ENCODE data around the gene CEP89. TPM values are rescaled to one million over a fixed set of nuclear protein-coding genes. Genes with fewer than 3 reads are reported as not detected.
A peak's percentile ranks its signal among the peaks of the same experiment; 100 is the strongest.
"Not testable (repeated sequence)": the region's sequence is repeated elsewhere in the genome, so short reads cannot be mapped to it uniquely, and the experiment has no call there.

The CEP89 gene
- total and polyA plus RNA-seq, 4 experiments from 2014 or later: 4.9 to 20.6 (median 17.8) TPM

GRCh38 chr19:33000510-33000909, 28.8 kb upstream of the CEP89 start:
- H3K4me1 Mint-ChIP-seq: peaks cover 7 to 14% (median 13%) of the 10 kb centered on the region in 4 donors
- POLR2A ChIA-PET (ENCODE audit: partially characterized antibody): no interaction called here
- no peaks in the 10 kb centered on the region for H3K36me3 ChIP-seq (ENCODE audit: insufficient read depth, low read length)
- peak overlapping the region in 6 of 7 donors; percentile 5 to 93 (median 76) for H3K27ac Mint-ChIP-seq
- H3K27me3 ChIP-seq (ENCODE audit: insufficient read depth, low read length): no peaks in the 10 kb centered on the region
- H3K9me3 Mint-ChIP-seq: no peaks in the 10 kb centered on the region
- H3K4me3 Mint-ChIP-seq: peak overlapping the region in 7 of 8 donors; percentile 30 to 86 (median 55)
- H3K27me3 Mint-ChIP-seq: no peaks in the 10 kb centered on the region
- intact Hi-C loops (cut with micrococcal nuclease): no loop called here
- no peak overlapping the region for H3K4me3 ChIP-seq (ENCODE audit: low read length in 2 of 2)
- H3K4me1 ChIP-seq (ENCODE audit: insufficient read depth, low read length): peaks cover 16% of the 10 kb centered on the region
- H3K27ac ChIP-seq (ENCODE audit: low read depth, low read length): no peak overlapping the region
- CTCF ChIA-PET (ENCODE audit: partially characterized antibody): no interaction called here
- H3K36me3 Mint-ChIP-seq: no peaks in the 10 kb centered on the region
- H3K9me3 ChIP-seq (ENCODE audit: control insufficient read depth in 1 of 2, low read length in 2 of 2): no peaks in the 10 kb centered on the region
- peak in 3 of 5 donors; percentile 6 to 20 (median 14) for DNase-seq

- H3K27ac ChIP-seq (ENCODE audit: low read depth, low read length): no peak overlapping the region
- DNase-seq: no peak
- Mint-ChIP-seq H3K4me1 (peaks cover 7 to 14% (median 13%) of the 10 kb centered on the region in 4 donors), H3K36me3 (no peaks in the 10 kb centered on the region), H3K9me3 (no peaks in the 10 kb centered on the region), H3K27ac (peak overlapping the region in 4 of 7 donors; percentile 72 to 87 (median 75)), H3K27me3 (no peaks in the 10 kb centered on the region), H3K4me3 (no peak overlapping the region)
- no peaks in the 10 kb centered on the region for H3K9me3 ChIP-seq (ENCODE audit: control insufficient read depth in 1 of 2, low read length in 2 of 2)
- peaks cover 16% of the 10 kb centered on the region for H3K4me1 ChIP-seq (ENCODE audit: insufficient read depth, low read length)
- H3K27me3 ChIP-seq (ENCODE audit: insufficient read depth, low read length): no peaks in the 10 kb centered on the region
- ChIA-PET POLR2A (ENCODE audit: partially characterized antibody) (no interaction called here), CTCF (ENCODE audit: partially characterized antibody) (no interaction called here)
- H3K36me3 ChIP-seq (ENCODE audit: insufficient read depth, low read length): no peaks in the 10 kb centered on the region
- H3K4me3 ChIP-seq (ENCODE audit: low read length in 2 of 2): no peak overlapping the region
- intact Hi-C loops (cut with micrococcal nuclease): no loop called here
Measured at GRCh38 chr19:32998722-32999121, 27.0 kb upstream of the CEP89 start.

GRCh38 chr19:32997716-32998355, 26.1 kb upstream of the CEP89 start:
- intact Hi-C loops (cut with micrococcal nuclease): no loop called here
- H3K27ac ChIP-seq (ENCODE audit: low read depth, low read length): no peak overlapping the region
- DNase-seq: no peak
- ChIA-PET CTCF (ENCODE audit: partially characterized antibody) (no interaction called here), POLR2A (ENCODE audit: partially characterized antibody) (no interaction called here)
- H3K9me3 ChIP-seq (ENCODE audit: control insufficient read depth in 1 of 2, low read length in 2 of 2): no peaks in the 10 kb centered on the region
- no peaks in the 10 kb centered on the region for H3K36me3 Mint-ChIP-seq
- H3K4me3 ChIP-seq (ENCODE audit: low read length in 2 of 2): no peak overlapping the region
- H3K36me3 ChIP-seq (ENCODE audit: insufficient read depth, low read length): no peaks in the 10 kb centered on the region
- no peaks in the 10 kb centered on the region for H3K9me3 Mint-ChIP-seq
- H3K4me1 Mint-ChIP-seq: peaks cover 7 to 14% (median 13%) of the 10 kb centered on the region in 4 donors
- H3K4me3 Mint-ChIP-seq: no peak overlapping the region
- H3K27me3 Mint-ChIP-seq: no peaks in the 10 kb centered on the region
- H3K27ac Mint-ChIP-seq: peak overlapping the region in 2 of 7 donors; percentile 9 to 16
- H3K4me1 ChIP-seq (ENCODE audit: insufficient read depth, low read length): peaks cover 16% of the 10 kb centered on the region
- H3K27me3 ChIP-seq (ENCODE audit: insufficient read depth, low read length): no peaks in the 10 kb centered on the region

- H3K4me1 ChIP-seq (ENCODE audit: insufficient read depth, low read length): peaks cover 16% of the 10 kb centered on the region
- H3K27me3 ChIP-seq (ENCODE audit: insufficient read depth, low read length); CTCF ChIA-PET (ENCODE audit: partially characterized antibody); intact Hi-C loops (cut with micrococcal nuclease); H3K36me3 ChIP-seq (ENCODE audit: insufficient read depth, low read length); H3K4me3 ChIP-seq (ENCODE audit: low read length in 2 of 2); H3K4me3 Mint-ChIP-seq; DNase-seq; H3K36me3 Mint-ChIP-seq; H3K27ac ChIP-seq (ENCODE audit: low read depth, low read length); H3K27me3 Mint-ChIP-seq; H3K9me3 ChIP-seq (ENCODE audit: control insufficient read depth in 1 of 2, low read length in 2 of 2); POLR2A ChIA-PET (ENCODE audit: partially characterized antibody); H3K9me3 Mint-ChIP-seq: not testable (repeated sequence)
- Mint-ChIP-seq H3K4me1 (peaks cover 7 to 14% (median 13%) of the 10 kb centered on the region in 4 donors), H3K27ac (peak overlapping the region in 1 of 7 donors; percentile 54)
Measured at GRCh38 chr19:32997061-32997464, 25.3 kb upstream of the CEP89 start.

- H3K9me3 Mint-ChIP-seq; H3K4me3 ChIP-seq (ENCODE audit: low read length in 2 of 2); H3K9me3 ChIP-seq (ENCODE audit: control insufficient read depth in 1 of 2, low read length in 2 of 2); H3K27me3 ChIP-seq (ENCODE audit: insufficient read depth, low read length); POLR2A ChIA-PET (ENCODE audit: partially characterized antibody); H3K36me3 Mint-ChIP-seq; H3K27ac ChIP-seq (ENCODE audit: low read depth, low read length); intact Hi-C loops (cut with micrococcal nuclease); H3K4me3 Mint-ChIP-seq; H3K36me3 ChIP-seq (ENCODE audit: insufficient read depth, low read length); H3K27me3 Mint-ChIP-seq; DNase-seq; CTCF ChIA-PET (ENCODE audit: partially characterized antibody); H3K27ac Mint-ChIP-seq: not testable (repeated sequence)
- peaks cover 14% of the 10 kb centered on the region for H3K4me1 ChIP-seq (ENCODE audit: insufficient read depth, low read length)
- peaks cover 7 to 14% (median 13%) of the 10 kb centered on the region in 4 donors for H3K4me1 Mint-ChIP-seq
Measured at GRCh38 chr19:32995966-32996365, 24.2 kb upstream of the CEP89 start.

- Mint-ChIP-seq H3K9me3 (no peaks in the 10 kb centered on the region), H3K27ac (peak overlapping the region in 1 of 7 donors; percentile 22), H3K4me3 (no peak overlapping the region), H3K27me3 (no peaks in the 10 kb centered on the region), H3K36me3 (no peaks in the 10 kb centered on the region), H3K4me1 (no peaks in the 10 kb centered on the region)
- ChIA-PET CTCF (ENCODE audit: partially characterized antibody) (no interaction called here), POLR2A (ENCODE audit: partially characterized antibody) (no interaction called here)
- no peaks in the 10 kb centered on the region for H3K4me1 ChIP-seq (ENCODE audit: insufficient read depth, low read length)
- no peaks in the 10 kb centered on the region for H3K27me3 ChIP-seq (ENCODE audit: insufficient read depth, low read length)
- H3K27ac ChIP-seq (ENCODE audit: low read depth, low read length): no peak overlapping the region
- no peak overlapping the region for H3K4me3 ChIP-seq (ENCODE audit: low read length in 2 of 2)
- H3K9me3 ChIP-seq (ENCODE audit: control insufficient read depth in 1 of 2, low read length in 2 of 2): no peaks in the 10 kb centered on the region
- intact Hi-C loops (cut with micrococcal nuclease): no loop called here
- H3K36me3 ChIP-seq (ENCODE audit: insufficient read depth, low read length): no peaks in the 10 kb centered on the region
- no peak for DNase-seq
Measured at GRCh38 chr19:32988724-32989123, 17.0 kb upstream of the CEP89 start.

GRCh38 chr19:32988254-32988653, 16.5 kb upstream of the CEP89 start:
- H3K4me3 ChIP-seq (ENCODE audit: low read length in 2 of 2); H3K27ac ChIP-seq (ENCODE audit: low read depth, low read length); H3K36me3 ChIP-seq (ENCODE audit: insufficient read depth, low read length); intact Hi-C loops (cut with micrococcal nuclease); H3K27me3 Mint-ChIP-seq; H3K4me3 Mint-ChIP-seq; H3K27ac Mint-ChIP-seq; CTCF ChIA-PET (ENCODE audit: partially characterized antibody); POLR2A ChIA-PET (ENCODE audit: partially characterized antibody); H3K4me1 Mint-ChIP-seq; H3K4me1 ChIP-seq (ENCODE audit: insufficient read depth, low read length); H3K36me3 Mint-ChIP-seq; DNase-seq; H3K27me3 ChIP-seq (ENCODE audit: insufficient read depth, low read length); H3K9me3 Mint-ChIP-seq; H3K9me3 ChIP-seq (ENCODE audit: control insufficient read depth in 1 of 2, low read length in 2 of 2): not testable (repeated sequence)

GRCh38 chr19:32982488-32982887, 10.7 kb upstream of the CEP89 start:
- POLR2A ChIA-PET (ENCODE audit: partially characterized antibody); CTCF ChIA-PET (ENCODE audit: partially characterized antibody); H3K36me3 Mint-ChIP-seq: not testable (repeated sequence)

More at GRCh38 chr19:32982488-32982887, 10.7 kb upstream of the CEP89 start:
- H3K27ac ChIP-seq (ENCODE audit: low read depth, low read length); H3K36me3 ChIP-seq (ENCODE audit: insufficient read depth, low read length); H3K27me3 Mint-ChIP-seq; H3K9me3 ChIP-seq (ENCODE audit: control insufficient read depth in 1 of 2, low read length in 2 of 2); H3K27ac Mint-ChIP-seq; H3K27me3 ChIP-seq (ENCODE audit: insufficient read depth, low read length); H3K4me1 ChIP-seq (ENCODE audit: insufficient read depth, low read length); H3K4me3 Mint-ChIP-seq; intact Hi-C loops (cut with micrococcal nuclease); H3K4me3 ChIP-seq (ENCODE audit: low read length in 2 of 2); DNase-seq; H3K4me1 Mint-ChIP-seq; H3K9me3 Mint-ChIP-seq: not testable (repeated sequence)

Data from CD4-positive, alpha-beta memory T cell (primary cell).